Measurements from ENCODE around the gene SAMHD1. TPM values are rescaled to one million over a fixed set of nuclear protein-coding genes. Genes with fewer than 3 reads are reported as not detected.
A peak's percentile ranks its signal among the peaks of the same experiment; 100 is the strongest.

SAMHD1 gene
- total and polyA plus RNA-seq, 2 of the 13 experiments (the other 11 are each of a cell fraction or from before 2014, with no cell fraction given) = 16.9 to 43.5 TPM

GRCh38 chr20:36919715-36920333 lies 31.7 kb downstream of the SAMHD1 start (continued):
- TF ChIP-seq MIXL1 (CRISPR knock-in tag; IDR thresholded peaks at IDR 0.05) (0 out of 2 replicates have a peak, but pooled peaks have one; percentile 23), GATAD2A (CRISPR knock-in tag; IDR thresholded peaks at IDR 0.05) (peak; percentile 30; the same call in 1 of the 2 replicates), ELF3 (CRISPR knock-in tag; IDR thresholded peaks at IDR 0.05) (0 out of 2 replicates have a peak, but pooled peaks have one; percentile 27), SMAD3 (CRISPR knock-in tag; IDR thresholded peaks at IDR 0.05) (0 out of 2 replicates have a peak, but pooled peaks have one; percentile 30), KLF16 (CRISPR knock-in tag; IDR thresholded peaks at IDR 0.05) (peak in 1 of 2 experiments; percentile 21; a peak in 1 of 4 replicates), ARID3A (IDR thresholded peaks at IDR 0.05; ENCODE audit: low read depth, low read length) (peak; percentile 61; the same call in 1 of the 2 replicates)

- BruUV-seq (replicated peaks) = no TSS peak
- no peak for ATAC-seq
- no peak for DNase-seq (ENCODE audit: low spot score)
These were observed 33.6 kb downstream of the SAMHD1 start for GRCh38 chr20:36917943-36918342.

More at GRCh38 chr20:36917943-36918342, 33.6 kb downstream of the SAMHD1 start:
- H4K20me1 ChIP-seq (ENCODE audit: insufficient read depth, low read length) = no peaks in the 10 kb centered on the region
- no peaks in the 10 kb centered on the region for H3K27me3 ChIP-seq (ENCODE audit: control insufficient read depth in 1 of 2, insufficient read depth in 2 of 2, low read length in 2 of 2)
- H3K9me3 ChIP-seq (ENCODE audit: low read length) = no peaks in the 10 kb centered on the region
- FAIRE-seq = no peak
- no peak overlapping the region for H3K4me3 ChIP-seq (replicated peaks in 1 of 3; ENCODE audit: insufficient read depth in 1 of 3, low read depth in 2 of 3, low read length in 3 of 3)
- peaks cover 18 to 24% of the 10 kb centered on the region in 2 experiments for H3K36me3 ChIP-seq (replicated peaks in 1 of 2; ENCODE audit: control insufficient read depth in 1 of 2, insufficient read depth in 2 of 2, low read length in 2 of 2)
- ChIA-PET CTCF (ENCODE audit: low intra/inter-chr PET ratio, low total read pairs) (no interaction called here), POLR2A (no interaction called here)
- H3K9ac ChIP-seq (ENCODE audit: insufficient read depth, low read depth, low read length) = no peak overlapping the region
- no peaks in the 10 kb centered on the region for H3K4me1 ChIP-seq (ENCODE audit: insufficient read depth, low read length)
- no peak overlapping the region for H2AFZ ChIP-seq (ENCODE audit: low read length)
- H3K79me2 ChIP-seq (ENCODE audit: insufficient read depth, low read length) = no peaks in the 10 kb centered on the region
- intact Hi-C loops (cut with micrococcal nuclease; ENCODE audit: unreplicated experiment) (no loop called here), in situ Hi-C loops (cut with HindIII; ENCODE audit: extremely low pct_ligation_motif_present, low pct_unique_long_range_greater_than_20kb) (no loop called here)
- no peak overlapping the region for H3K4me2 ChIP-seq (ENCODE audit: low read depth, low read length)
- TF ChIP-seq ZNF121 (CRISPR knock-in tag; IDR thresholded peaks at IDR 0.05) = 0 out of 2 replicates have a peak, but pooled peaks have one; percentile 13
- peak; percentile 54; the same call in 1 of the 2 replicates for TF ChIP-seq CEBPB (IDR thresholded peaks at IDR 0.05; ENCODE audit: borderline replicate concordance, low read depth, low read length)
- no peak for TF ChIP-seq ZNF772 (CRISPR knock-in tag; IDR thresholded peaks at IDR 0.05)
- H3K27ac ChIP-seq (ENCODE audit: extremely low read length, insufficient read depth, low read length) = no peak overlapping the region
